H1 (cell line): ENCODE data around the gene KRTAP4-12.

ENCODE experiments used
- EP300 ChIP-seq, 2 experiments: IDR thresholded peaks; 1 replicate in 1 of 2; 2 replicates in 1 of 2; pipeline ENCODE4 v1.6.1; 2011 to 2012; ENCODE audit warnings: low read depth in 2 of 2, low read length in 2 of 2, mild to moderate bottlenecking in 2 of 2, borderline replicate concordance in 1 of 2, inconsistent platforms in 1 of 2, moderate library complexity in 1 of 2
- EZH2 ChIP-seq: fragments of 200-600 bp; sonication (generic); IDR thresholded peaks from 2 replicates; pipeline ENCODE4 v1.7.1; 2012; ENCODE audit warnings: low read depth, mild to moderate bottlenecking, moderate library complexity, low read length, inconsistent platforms; ENCODE audit not compliant: severe bottlenecking
- FOSL1 ChIP-seq: IDR thresholded peaks from 2 replicates; pipeline ENCODE4 v1.6.1; 2011; ENCODE audit warnings: mild to moderate bottlenecking, low read depth, low read length, moderate library complexity; ENCODE audit not compliant: insufficient read depth
- NRF1 ChIP-seq: IDR thresholded peaks from 2 replicates; pipeline ENCODE4 v1.6.1; 2011; ENCODE audit warnings: mild to moderate bottlenecking, low read depth, low read length, improper control_type of control experiment
- POLR2A ChIP-seq, 2 experiments: IDR thresholded peaks; 1 replicate in 1 of 2; 2 replicates in 1 of 2; pipeline ENCODE4 v1.6.1; 2011; ENCODE audit warnings: low read depth in 2 of 2, low read length in 2 of 2, mild to moderate bottlenecking in 2 of 2; ENCODE audit errors: control extremely low read depth in 1 of 2
- ZNF274 ChIP-seq: IDR thresholded peaks from 2 replicates; pipeline ENCODE4 v1.7.0; 2012; ENCODE audit warnings: low read length, borderline replicate concordance; ENCODE audit errors: extremely low read depth
- TF ChIP-seq, protein P1 (sequence below), 3 experiments: IDR thresholded peaks; 1 replicate in 2 of 3; 2 replicates in 1 of 3; pipeline versions ENCODE4 v1.5.1 to v1.6.1; 2011; ENCODE audit warnings: low read length in 3 of 3, mild to moderate bottlenecking in 3 of 3, inconsistent platforms in 2 of 3, low read depth in 1 of 3, moderate library complexity in 1 of 3; ENCODE audit not compliant: insufficient read depth in 1 of 3; ENCODE audit errors: control extremely low read depth in 1 of 3
- TF ChIP-seq, protein P2 (sequence below): IDR thresholded peaks from 2 replicates; pipeline ENCODE4 v1.6.1; 2011; ENCODE audit warnings: low read depth, mild to moderate bottlenecking, low read length; ENCODE audit not compliant: insufficient read depth

DNA sequence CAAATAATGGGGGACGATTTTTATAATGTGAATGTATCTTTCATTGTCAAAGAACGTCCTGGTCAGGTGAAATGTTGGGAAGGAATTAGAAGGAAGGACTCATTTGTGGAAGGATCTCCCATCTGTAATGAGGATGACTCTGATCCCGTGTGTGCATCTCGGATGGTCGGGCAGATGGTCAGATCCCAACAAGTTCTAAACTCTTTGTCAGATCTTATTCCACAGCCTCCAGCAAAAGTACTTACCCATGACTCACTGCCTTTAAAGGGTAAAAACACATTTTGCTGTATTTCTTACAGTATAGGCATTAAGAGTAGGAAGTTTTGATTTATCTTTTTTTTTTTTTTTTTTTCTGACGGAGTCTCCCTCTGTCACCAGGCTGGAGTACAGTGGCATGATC is 25.5 kb downstream of the KRTAP4-12 start:
- no peak for TF ChIP-seq ZNF274
- no peak for TF ChIP-seq EP300 (IDR thresholded peaks at IDR 0.05; ENCODE audit: borderline replicate concordance in 1 of 2, low read depth in 2 of 2, low read length in 2 of 2)
- TF ChIP-seq NRF1 = no peak
- TF ChIP-seq, protein P1, sequence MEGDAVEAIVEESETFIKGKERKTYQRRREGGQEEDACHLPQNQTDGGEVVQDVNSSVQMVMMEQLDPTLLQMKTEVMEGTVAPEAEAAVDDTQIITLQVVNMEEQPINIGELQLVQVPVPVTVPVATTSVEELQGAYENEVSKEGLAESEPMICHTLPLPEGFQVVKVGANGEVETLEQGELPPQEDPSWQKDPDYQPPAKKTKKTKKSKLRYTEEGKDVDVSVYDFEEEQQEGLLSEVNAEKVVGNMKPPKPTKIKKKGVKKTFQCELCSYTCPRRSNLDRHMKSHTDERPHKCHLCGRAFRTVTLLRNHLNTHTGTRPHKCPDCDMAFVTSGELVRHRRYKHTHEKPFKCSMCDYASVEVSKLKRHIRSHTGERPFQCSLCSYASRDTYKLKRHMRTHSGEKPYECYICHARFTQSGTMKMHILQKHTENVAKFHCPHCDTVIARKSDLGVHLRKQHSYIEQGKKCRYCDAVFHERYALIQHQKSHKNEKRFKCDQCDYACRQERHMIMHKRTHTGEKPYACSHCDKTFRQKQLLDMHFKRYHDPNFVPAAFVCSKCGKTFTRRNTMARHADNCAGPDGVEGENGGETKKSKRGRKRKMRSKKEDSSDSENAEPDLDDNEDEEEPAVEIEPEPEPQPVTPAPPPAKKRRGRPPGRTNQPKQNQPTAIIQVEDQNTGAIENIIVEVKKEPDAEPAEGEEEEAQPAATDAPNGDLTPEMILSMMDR (IDR thresholded peaks at IDR 0.05; ENCODE audit: control extremely low read depth in 1 of 3, insufficient read depth in 1 of 3, low read depth in 1 of 3, low read length in 3 of 3) = no peak
- no peak for TF ChIP-seq POLR2A (IDR thresholded peaks at IDR 0.05; ENCODE audit: control extremely low read depth in 1 of 2, low read depth in 2 of 2, low read length in 2 of 2)
- no peak for TF ChIP-seq EZH2
- TF ChIP-seq, protein P2, sequence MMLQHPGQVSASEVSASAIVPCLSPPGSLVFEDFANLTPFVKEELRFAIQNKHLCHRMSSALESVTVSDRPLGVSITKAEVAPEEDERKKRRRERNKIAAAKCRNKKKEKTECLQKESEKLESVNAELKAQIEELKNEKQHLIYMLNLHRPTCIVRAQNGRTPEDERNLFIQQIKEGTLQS = no peak
- TF ChIP-seq FOSL1 = no peak
